GM12878 (cell line): ENCODE results near the gene STXBP3. TPM values are rescaled to one million over a fixed set of nuclear protein-coding genes. Genes with fewer than 3 reads are reported as not detected.

Experiments used
- ATAC-seq: fragments of 200-7000 bp; cut with Tn5 transposase; 3 replicates; pipeline ENCODE4 v1.9.1; 2020; ENCODE audit warnings: mild to moderate bottlenecking, moderate library complexity
- BruUV-seq: library from RNA; stranded (reverse); fragments of 400-500 nt; replicated peaks from 2 replicates; lab custom pipeline; 2021; lab: Mats Ljungman, UMichigan
- CTCF ChIA-PET: fragments of 300-600 bp; sonication (Branson Sonifier 250); formaldehyde crosslinking; extraction: SDS; loops from one replicate; lab custom pipeline; 2021; ENCODE audit warnings: inconsistent platforms; lab: Yijun Ruan, JAX
- POLR2A ChIA-PET: fragments of 350-600 bp; formaldehyde crosslinking; extraction: SDS; loops from one replicate; lab custom pipeline; 2021; ENCODE audit warnings: inconsistent platforms; lab: Charles Lee
- RAD21 ChIA-PET: fragments of 300-600 bp; sonication (Branson Sonifier 250); formaldehyde crosslinking; loops from one replicate; lab custom pipeline; 2023; ENCODE audit warnings: antibody characterized with exemption; ENCODE audit not compliant: unreplicated experiment; lab: Charles Lee
- SMC1A ChIA-PET: fragments of 300-600 bp; sonication (Branson Sonifier 250); formaldehyde crosslinking; loops from one replicate; lab custom pipeline; 2023; ENCODE audit not compliant: unreplicated experiment, uncharacterized antibody; lab: Charles Lee
- DNase-seq: peaks from one replicate; pipeline ENCODE4 v3.0.0-alpha.2; 2011; ENCODE audit warnings: low read depth, low spot score
- FAIRE-seq: peaks from 3 replicates; lab custom pipeline; 2011; peaks lifted over from hg19 to GRCh38; lab: Jason Lieb, UNC
- H2AFZ ChIP-seq: 2 replicates; pipeline ENCODE4 v1.6.0; 2011; ENCODE audit warnings: low read depth, low read length, control low read depth; ENCODE audit not compliant: control insufficient read depth
- H3K27ac ChIP-seq: 2 replicates; pipeline ENCODE4 v1.5.1; 2011; ENCODE audit warnings: control low read depth; ENCODE audit not compliant: control insufficient read depth, insufficient read depth
- H3K27me3 ChIP-seq, 2 experiments: replicated peaks in 1 of 2; 2 replicates each; pipeline versions ENCODE4 v1.6.0 to v1.6.1; 2011; ENCODE audit warnings: low read length in 1 of 2; ENCODE audit not compliant: control insufficient read depth in 2 of 2, insufficient read depth in 2 of 2
- H3K36me3 ChIP-seq, 2 experiments: 2 replicates each; pipeline ENCODE4 v1.5.1; 2011; ENCODE audit warnings: low read length in 1 of 2; ENCODE audit not compliant: control insufficient read depth in 2 of 2, insufficient read depth in 2 of 2
- H3K4me1 ChIP-seq: 2 replicates; pipeline ENCODE4 v1.6.1; 2011; ENCODE audit warnings: mild to moderate bottlenecking, low read length, moderate library complexity, mixed read lengths; ENCODE audit not compliant: control insufficient read depth, insufficient read depth
- H3K4me2 ChIP-seq: 2 replicates; pipeline ENCODE4 v1.6.0; 2011; ENCODE audit warnings: control low read depth; ENCODE audit not compliant: control insufficient read depth, insufficient read depth
- H3K4me3 ChIP-seq: fragments of 200-600 bp; sonication (generic); 2 replicates; pipeline ENCODE4 v1.5.1; 2016
- H3K79me2 ChIP-seq: 2 replicates; pipeline ENCODE4 v1.6.0; 2011; ENCODE audit warnings: low read length; ENCODE audit not compliant: control insufficient read depth, insufficient read depth
- H3K9ac ChIP-seq: 2 replicates; pipeline ENCODE4 v1.8.0; 2011; ENCODE audit warnings: low read length, control low read depth, mixed read lengths; ENCODE audit not compliant: control insufficient read depth, insufficient read depth
- H3K9me3 ChIP-seq: replicated peaks from 3 replicates; pipeline ENCODE4 v1.5.1; 2011; ENCODE audit warnings: mild to moderate bottlenecking, low read length; ENCODE audit not compliant: control insufficient read depth, insufficient read depth
- H4K20me1 ChIP-seq: 2 replicates; pipeline ENCODE4 v1.6.0; 2011; ENCODE audit not compliant: control insufficient read depth, insufficient read depth
- CBFB ChIP-seq: IDR thresholded peaks from 2 replicates; pipeline ENCODE4 v1.6.1; 2016; ENCODE audit warnings: antibody characterized with exemption, low read depth
- MYB ChIP-seq: fragments of 150-350 bp; IDR thresholded peaks from 2 replicates; pipeline ENCODE4 v1.6.1; 2014; ENCODE audit warnings: mild to moderate bottlenecking, low read depth, low read length, borderline replicate concordance
- RAD51 ChIP-seq: fragments of 450-650 bp; IDR thresholded peaks from 2 replicates; pipeline ENCODE4 v1.6.1; 2016; ENCODE audit warnings: moderate library complexity, mild to moderate bottlenecking, inconsistent platforms
- SIN3A ChIP-seq: IDR thresholded peaks from 2 replicates; pipeline ENCODE4 v1.6.1; 2012; ENCODE audit warnings: low read depth, low read length, improper control_type of control experiment
- SMAD1 ChIP-seq: fragments of 450-650 bp; IDR thresholded peaks from 2 replicates; pipeline ENCODE4 v1.6.1; 2018; ENCODE audit warnings: mild to moderate bottlenecking, low read depth; ENCODE audit not compliant: partially characterized antibody
- TARDBP ChIP-seq: IDR thresholded peaks from 2 replicates; pipeline ENCODE4 v1.6.1; 2016; ENCODE audit warnings: borderline replicate concordance
- ZNF217 ChIP-seq: fragments of 450-650 bp; IDR thresholded peaks from 2 replicates; pipeline ENCODE4 v1.6.1; 2017; ENCODE audit warnings: antibody characterized with exemption, mild to moderate bottlenecking
- WGBS: methylation state at CpG from one replicate; pipeline ENCODE4 v1.1.6; 2016; ENCODE audit warnings: low lambda C conversion rate; ENCODE audit not compliant: insufficient replicate concordance, insufficient coverage; ENCODE audit errors: missing lambda C conversion rate; 5-methylcytosine and 5-hydroxymethylcytosine counted together
- in situ Hi-C: fragments of 300-500 bp; cut with MboI; formaldehyde crosslinking; loops from 9 replicates; pipeline ENCODE4 v1.14.3; 2018; ENCODE audit warnings: mixed read lengths
- intact Hi-C: fragments of 100-400 bp; cut with micrococcal nuclease; formaldehyde crosslinking; loops from one replicate; pipeline ENCODE4 v1.14.2; 2022; ENCODE audit not compliant: unreplicated experiment
- polyA plus RNA-seq, 11 experiments: library from polyadenylated mRNA; depleted of rRNA in 4 of 11; unstranded in 6 of 11; stranded (reverse) in 5 of 11; fragments of >200 nt; fragmentation: Nextera tagmentation in 4 of 11; fragmentation: Illumina TruSeq in 1 of 11; extraction: Ambion mirVana in 4 of 11; extraction: Trizol in 1 of 11; gene quantifications; 1 replicate in 1 of 11; 2 replicates in 10 of 11; pipeline versions ENCODE4 v1.2.1 to v1.2.3, GENCODE V29; 2011 to 2016; ENCODE audit warnings: inconsistent platforms in 2 of 11, missing spikeins in 2 of 11, low read depth in 1 of 11
- total RNA-seq, 4 experiments: library from RNA; depleted of rRNA in 3 of 4; stranded (reverse); fragments of >200 nt in 3 of 4; fragmentation: Illumina TruSeq in 1 of 4; extraction: Trizol in 1 of 4; gene quantifications; 2 replicates each; pipeline versions ENCODE4 v1.2.1 to v1.2.3, GENCODE V29; 2013 to 2021
- TF ChIP-seq, protein P1 (sequence below): IDR thresholded peaks from 2 replicates; pipeline ENCODE4 v1.6.1; 2011; ENCODE audit warnings: borderline replicate concordance, low read depth, mild to moderate bottlenecking, moderate library complexity, low read length; ENCODE audit not compliant: insufficient read depth, poor library complexity, severe bottlenecking
- TF ChIP-seq, protein P2 (sequence below): fragments of 450-650 bp; IDR thresholded peaks from 2 replicates; pipeline ENCODE4 v1.6.1; 2017; ENCODE audit warnings: mild to moderate bottlenecking
- TF ChIP-seq, protein P3 (sequence below): fragments of 450-650 bp; IDR thresholded peaks from 2 replicates; pipeline ENCODE4 v1.6.1; 2016; ENCODE audit warnings: mild to moderate bottlenecking, moderate library complexity, borderline replicate concordance

STXBP3 gene
- total and polyA plus RNA-seq, 10 of the 15 experiments (the other 5 are each of a cell fraction or from before 2014, with no cell fraction given): 19.6 to 35.1 (median 27.3) TPM

DNA sequence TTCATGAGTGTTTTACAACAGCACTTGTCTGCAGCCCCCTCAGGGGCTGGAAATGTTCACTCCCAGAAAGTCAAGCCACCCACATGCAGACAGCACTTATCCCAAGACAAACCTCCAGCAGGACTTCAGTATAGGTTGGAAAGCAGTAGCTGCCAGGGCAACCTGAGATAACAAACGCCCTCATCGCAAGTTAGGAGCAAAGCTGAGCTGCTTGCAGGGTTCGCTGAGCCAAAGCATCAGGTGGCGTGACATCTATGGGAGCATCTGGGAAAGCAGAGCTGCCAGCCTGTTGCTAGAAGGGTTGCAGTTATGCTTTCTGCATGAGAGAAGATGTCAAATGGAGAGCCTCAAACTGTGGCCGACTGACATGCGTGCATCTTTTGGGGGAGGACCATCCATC, 4.2 kb upstream of the STXBP3 start:
- Histone ChIP-seq H2AFZ (no peak overlapping the region), H3K36me3 (no peaks in the 10 kb centered on the region), H3K4me1 (no peaks in the 10 kb centered on the region), H3K27me3 (no peaks in the 10 kb centered on the region), H3K9ac (no peak overlapping the region), H3K9me3 (no peaks in the 10 kb centered on the region), H3K4me3 (no peak overlapping the region), H4K20me1 (no peaks in the 10 kb centered on the region), H3K79me2 (peaks cover 7% of the 10 kb centered on the region), H3K27ac (no peak overlapping the region), H3K4me2 (no peak overlapping the region)
- ChIA-PET CTCF (no interaction called here), SMC1A (no interaction called here), RAD21 (no interaction called here), POLR2A (no interaction called here)
- FAIRE-seq (no peak), DNase-seq (no peak), ATAC-seq (no peak)
- WGBS: 87% methylated on average over 6 of the region's 6 CpGs
- no TSS peak for BruUV-seq
- in situ Hi-C loops (no loop called here), intact Hi-C loops (no loop called here)
- TF ChIP-seq CBFB: no peak
- TF ChIP-seq, protein P1, sequence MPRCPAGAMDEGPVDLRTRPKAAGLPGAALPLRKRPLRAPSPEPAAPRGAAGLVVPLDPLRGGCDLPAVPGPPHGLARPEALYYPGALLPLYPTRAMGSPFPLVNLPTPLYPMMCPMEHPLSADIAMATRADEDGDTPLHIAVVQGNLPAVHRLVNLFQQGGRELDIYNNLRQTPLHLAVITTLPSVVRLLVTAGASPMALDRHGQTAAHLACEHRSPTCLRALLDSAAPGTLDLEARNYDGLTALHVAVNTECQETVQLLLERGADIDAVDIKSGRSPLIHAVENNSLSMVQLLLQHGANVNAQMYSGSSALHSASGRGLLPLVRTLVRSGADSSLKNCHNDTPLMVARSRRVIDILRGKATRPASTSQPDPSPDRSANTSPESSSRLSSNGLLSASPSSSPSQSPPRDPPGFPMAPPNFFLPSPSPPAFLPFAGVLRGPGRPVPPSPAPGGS: peak; percentile 48
- no peak for TF ChIP-seq SIN3A

DNA sequence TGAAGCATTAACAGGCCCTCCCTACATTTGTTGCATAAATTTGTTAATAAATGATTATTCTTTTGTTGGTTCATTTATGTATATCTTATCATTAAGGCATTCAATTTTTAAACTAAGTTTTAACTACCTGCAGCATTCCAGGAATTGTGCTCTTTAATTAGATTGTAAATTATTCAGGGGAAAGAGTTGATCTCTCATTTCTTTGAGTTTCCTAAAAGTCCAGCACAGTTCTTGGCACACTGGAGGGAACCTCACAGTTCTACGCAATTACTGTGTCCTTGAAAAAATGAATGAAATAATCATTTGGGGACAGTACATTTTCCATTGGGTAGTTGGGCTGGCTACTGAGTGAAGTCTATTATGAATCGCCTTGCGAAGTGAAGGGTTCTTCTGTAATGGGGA, 493 bp upstream of the STXBP3 start:
- H3K4me2 ChIP-seq: no peak overlapping the region
- POLR2A ChIA-PET: interaction anchor here (0.6 kb wide), 1 partner anchor 264 kb away, joined by 3 read pairs; no protein-coding TSS in a partner anchor
- TF ChIP-seq, protein P2, sequence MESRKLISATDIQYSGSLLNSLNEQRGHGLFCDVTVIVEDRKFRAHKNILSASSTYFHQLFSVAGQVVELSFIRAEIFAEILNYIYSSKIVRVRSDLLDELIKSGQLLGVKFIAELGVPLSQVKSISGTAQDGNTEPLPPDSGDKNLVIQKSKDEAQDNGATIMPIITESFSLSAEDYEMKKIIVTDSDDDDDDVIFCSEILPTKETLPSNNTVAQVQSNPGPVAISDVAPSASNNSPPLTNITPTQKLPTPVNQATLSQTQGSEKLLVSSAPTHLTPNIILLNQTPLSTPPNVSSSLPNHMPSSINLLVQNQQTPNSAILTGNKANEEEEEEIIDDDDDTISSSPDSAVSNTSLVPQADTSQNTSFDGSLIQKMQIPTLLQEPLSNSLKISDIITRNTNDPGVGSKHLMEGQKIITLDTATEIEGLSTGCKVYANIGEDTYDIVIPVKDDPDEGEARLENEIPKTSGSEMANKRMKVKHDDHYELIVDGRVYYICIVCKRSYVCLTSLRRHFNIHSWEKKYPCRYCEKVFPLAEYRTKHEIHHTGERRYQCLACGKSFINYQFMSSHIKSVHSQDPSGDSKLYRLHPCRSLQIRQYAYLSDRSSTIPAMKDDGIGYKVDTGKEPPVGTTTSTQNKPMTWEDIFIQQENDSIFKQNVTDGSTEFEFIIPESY: 0 out of 2 replicates have a peak, but pooled peaks have one; percentile 33
- TF ChIP-seq SIN3A (0 out of 2 replicates have a peak, but pooled peaks have one; percentile 18), TARDBP (no peak), SMAD1 (no peak), MYB (no peak), ZNF217 (0 out of 2 replicates have a peak, but pooled peaks have one; percentile 35), RAD51 (no peak)
- TF ChIP-seq, protein P3, sequence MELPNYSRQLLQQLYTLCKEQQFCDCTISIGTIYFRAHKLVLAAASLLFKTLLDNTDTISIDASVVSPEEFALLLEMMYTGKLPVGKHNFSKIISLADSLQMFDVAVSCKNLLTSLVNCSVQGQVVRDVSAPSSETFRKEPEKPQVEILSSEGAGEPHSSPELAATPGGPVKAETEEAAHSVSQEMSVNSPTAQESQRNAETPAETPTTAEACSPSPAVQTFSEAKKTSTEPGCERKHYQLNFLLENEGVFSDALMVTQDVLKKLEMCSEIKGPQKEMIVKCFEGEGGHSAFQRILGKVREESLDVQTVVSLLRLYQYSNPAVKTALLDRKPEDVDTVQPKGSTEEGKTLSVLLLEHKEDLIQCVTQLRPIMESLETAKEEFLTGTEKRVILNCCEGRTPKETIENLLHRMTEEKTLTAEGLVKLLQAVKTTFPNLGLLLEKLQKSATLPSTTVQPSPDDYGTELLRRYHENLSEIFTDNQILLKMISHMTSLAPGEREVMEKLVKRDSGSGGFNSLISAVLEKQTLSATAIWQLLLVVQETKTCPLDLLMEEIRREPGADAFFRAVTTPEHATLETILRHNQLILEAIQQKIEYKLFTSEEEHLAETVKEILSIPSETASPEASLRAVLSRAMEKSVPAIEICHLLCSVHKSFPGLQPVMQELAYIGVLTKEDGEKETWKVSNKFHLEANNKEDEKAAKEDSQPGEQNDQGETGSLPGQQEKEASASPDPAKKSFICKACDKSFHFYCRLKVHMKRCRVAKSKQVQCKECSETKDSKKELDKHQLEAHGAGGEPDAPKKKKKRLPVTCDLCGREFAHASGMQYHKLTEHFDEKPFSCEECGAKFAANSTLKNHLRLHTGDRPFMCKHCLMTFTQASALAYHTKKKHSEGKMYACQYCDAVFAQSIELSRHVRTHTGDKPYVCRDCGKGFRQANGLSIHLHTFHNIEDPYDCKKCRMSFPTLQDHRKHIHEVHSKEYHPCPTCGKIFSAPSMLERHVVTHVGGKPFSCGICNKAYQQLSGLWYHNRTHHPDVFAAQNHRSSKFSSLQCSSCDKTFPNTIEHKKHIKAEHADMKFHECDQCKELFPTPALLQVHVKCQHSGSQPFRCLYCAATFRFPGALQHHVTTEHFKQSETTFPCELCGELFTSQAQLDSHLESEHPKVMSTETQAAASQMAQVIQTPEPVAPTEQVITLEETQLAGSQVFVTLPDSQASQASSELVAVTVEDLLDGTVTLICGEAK: peak; percentile 30; the same call in 1 of the 2 replicates

More for the DNA sequence above, 493 bp upstream of the STXBP3 start:
- Histone ChIP-seq H3K27ac (no peak overlapping the region), H3K36me3 (no peaks in the 10 kb centered on the region), H3K9me3 (no peaks in the 10 kb centered on the region), H4K20me1 (no peaks in the 10 kb centered on the region), H3K27me3 (no peaks in the 10 kb centered on the region), H3K4me1 (no peaks in the 10 kb centered on the region), H3K9ac (no peak overlapping the region), H2AFZ (peak overlapping the region; percentile 85), H3K79me2 (peaks cover 11% of the 10 kb centered on the region), H3K4me3 (no peak overlapping the region)
- in situ Hi-C loops: no loop called here
- DNase-seq (no peak), FAIRE-seq (no peak), ATAC-seq (no peak)
- CTCF ChIA-PET: interaction anchor here (0.8 kb wide), 2 partner anchors 9 to 11 kb away, joined by 3 to 4 read pairs; no protein-coding TSS in a partner anchor
- intact Hi-C loops: loop anchor here (2.0 kb wide), 1 partner anchor 53 kb away; the partner anchor contains the start of gene PRPF38B
- RAD21 ChIA-PET: no interaction called here
- SMC1A ChIA-PET: interaction anchor here (0.6 kb wide), 1 partner anchor 133 kb away, joined by 3 read pairs; no protein-coding TSS in a partner anchor
- BruUV-seq: no TSS peak
- 32% methylated on average over 3 of the region's 3 CpGs for WGBS
